GM23338 (cell line): ENCODE data around the gene NOSIP. TPM values are rescaled to one million over a fixed set of nuclear protein-coding genes. Genes with fewer than 3 reads are reported as not detected.

ENCODE experiments used
- ATAC-seq: fragments of 200-7000 bp; cut with Tn5 transposase; 3 replicates; pipeline ENCODE4 v1.9.1; 2020
- DNase-seq: peaks from one replicate; pipeline ENCODE4 v3.0.0-alpha.2; 2015; ENCODE audit warnings: low spot score
- H2AFZ ChIP-seq: fragments of 200-600 bp; sonication (generic); 2 replicates; pipeline ENCODE4 v1.8.0; 2016; ENCODE audit warnings: antibody characterized with exemption, mild to moderate bottlenecking, moderate library complexity
- H3F3A ChIP-seq: fragments of 200-600 bp; sonication (generic); replicated peaks from 2 replicates; pipeline ENCODE4 v1.8.0; 2017; ENCODE audit warnings: antibody characterized with exemption, mixed run types, low read depth
- H3K27ac ChIP-seq: fragments of 200-600 bp; sonication (generic); 2 replicates; pipeline ENCODE4 v1.6.1; 2016; ENCODE audit warnings: low read depth
- H3K27me3 ChIP-seq: fragments of 200-600 bp; sonication (generic); 2 replicates; pipeline ENCODE4 v1.8.0; 2016; ENCODE audit warnings: mild to moderate bottlenecking, mixed run types, moderate library complexity; ENCODE audit not compliant: insufficient read depth
- H3K36me3 ChIP-seq: fragments of 200-600 bp; sonication (generic); 2 replicates; pipeline ENCODE4 v1.8.0; 2016; ENCODE audit warnings: mild to moderate bottlenecking; ENCODE audit not compliant: insufficient read depth
- H3K4me1 ChIP-seq: fragments of 200-600 bp; sonication (generic); 2 replicates; pipeline ENCODE4 v1.8.0; 2016; ENCODE audit warnings: mild to moderate bottlenecking, moderate library complexity; ENCODE audit not compliant: insufficient read depth
- H3K4me2 ChIP-seq: fragments of 200-600 bp; sonication (generic); 2 replicates; pipeline ENCODE4 v1.7.1; 2017; ENCODE audit warnings: mixed run types
- H3K4me3 ChIP-seq: fragments of 200-600 bp; sonication (generic); 2 replicates; pipeline ENCODE4 v1.6.1; 2016; ENCODE audit warnings: mixed run types
- H3K79me2 ChIP-seq: fragments of 200-600 bp; sonication (generic); replicated peaks from 2 replicates; pipeline ENCODE4 v1.8.0; 2017; ENCODE audit warnings: mild to moderate bottlenecking; ENCODE audit not compliant: insufficient read depth
- H3K9me2 ChIP-seq: fragments of 200-600 bp; sonication (generic); 2 replicates; pipeline ENCODE4 v1.8.0; 2017; ENCODE audit not compliant: insufficient read depth
- H4K20me1 ChIP-seq: fragments of 200-600 bp; sonication (generic); replicated peaks from 2 replicates; pipeline ENCODE4 v1.8.0; 2017; ENCODE audit warnings: mild to moderate bottlenecking; ENCODE audit not compliant: insufficient read depth
- H3K27ac Mint-ChIP-seq: 2 replicates; pipeline ENCODE4 v1.8.0; 2020; ENCODE audit warnings: inconsistent platforms, mild to moderate bottlenecking, moderate library complexity, mixed read lengths
- H3K27me3 Mint-ChIP-seq: 3 replicates; pipeline ENCODE4 v1.8.0; 2022; ENCODE audit warnings: low read depth, mild to moderate bottlenecking, moderate library complexity, mixed read lengths, inconsistent platforms; ENCODE audit not compliant: insufficient read depth, poor library complexity
- H3K36me3 Mint-ChIP-seq: 3 replicates; pipeline ENCODE4 v1.8.0; 2021; ENCODE audit warnings: low read depth, mild to moderate bottlenecking, inconsistent platforms, moderate library complexity, mixed read lengths
- H3K4me1 Mint-ChIP-seq: 3 replicates; pipeline ENCODE4 v1.8.0; 2020; ENCODE audit warnings: mild to moderate bottlenecking, inconsistent platforms, mixed read lengths
- H3K4me3 Mint-ChIP-seq: 3 replicates; pipeline ENCODE4 v1.8.0; 2021; ENCODE audit warnings: moderate library complexity, mild to moderate bottlenecking, inconsistent platforms, mixed read lengths
- H3K9me3 Mint-ChIP-seq: 3 replicates; pipeline ENCODE4 v1.8.0; 2020; ENCODE audit warnings: moderate library complexity, mild to moderate bottlenecking, inconsistent platforms, mixed read lengths
- CTCF ChIP-seq, 2 experiments: fragments of 200-600 bp in 1 of 2; sonication (generic) in 1 of 2; conservative IDR thresholded peaks; 2 replicates each; pipeline versions ENCODE4 v1.5.1 to v1.6.1; 2016 to 2017; ENCODE audit warnings: antibody characterized with exemption in 2 of 2, low read depth in 2 of 2, mild to moderate bottlenecking in 2 of 2, moderate library complexity in 1 of 2
- EZH2 ChIP-seq: fragments of 200-600 bp; sonication (generic); IDR thresholded peaks from one replicate; pipeline ENCODE4 v1.8.0; 2017; ENCODE audit warnings: antibody characterized with exemption, mild to moderate bottlenecking, low read depth; ENCODE audit not compliant: unreplicated experiment
- EZH2phosphoT487 ChIP-seq: fragments of 200-600 bp; sonication (generic); IDR thresholded peaks from one replicate; pipeline ENCODE4 v1.8.1; 2018; ENCODE audit warnings: antibody characterized with exemption; ENCODE audit not compliant: unreplicated experiment
- JUNB ChIP-seq: IDR thresholded peaks from one replicate; pipeline ENCODE4 v1.6.1; 2016; ENCODE audit warnings: antibody characterized with exemption; ENCODE audit not compliant: unreplicated experiment
- NANOG ChIP-seq: IDR thresholded peaks from 2 replicates; pipeline ENCODE4 v1.6.1; 2016; ENCODE audit warnings: antibody characterized with exemption, borderline replicate concordance
- POLR2AphosphoS5 ChIP-seq: IDR thresholded peaks from 2 replicates; pipeline ENCODE4 v1.6.1; 2016; ENCODE audit warnings: antibody characterized with exemption, low read depth
- STAT1 ChIP-seq: IDR thresholded peaks from one replicate; pipeline ENCODE4 v1.6.1; 2016; ENCODE audit warnings: antibody characterized with exemption; ENCODE audit not compliant: unreplicated experiment
- ZNF114 ChIP-seq: fragments of 250-450 bp; sonication (Bioruptor Pico); IDR thresholded peaks from 2 replicates; pipeline ENCODE4 v1.5.0; 2020; ENCODE audit warnings: mild to moderate bottlenecking, moderate library complexity
- ZNF462 ChIP-seq: fragments of 250-450 bp; sonication (Bioruptor Pico); IDR thresholded peaks from 2 replicates; pipeline ENCODE4 v1.5.0; 2020; ENCODE audit warnings: mild to moderate bottlenecking, moderate library complexity
- polyA plus RNA-seq: library from polyadenylated mRNA; unstranded; fragments of >200 nt; fragmentation: Nextera tagmentation; extraction: Ambion mirVana; gene quantifications from 2 replicates; pipeline ENCODE4 v1.2.1, GENCODE V29; 2016
- total RNA-seq: library from RNA; depleted of rRNA; stranded (reverse); fragments of >200 nt; shearing (Covaris generic); gene quantifications from 2 replicates; pipeline ENCODE4 v1.2.3, GENCODE V29; 2014

The NOSIP gene
- total and polyA plus RNA-seq, 2 experiments from 2014 or later, result 88.5 to 143 TPM

GRCh38 chr19:49615861-49616260, 35.5 kb upstream of the NOSIP start:
- DNase-seq (no peak), ATAC-seq (no peak)
- H3K4me3 ChIP-seq, result no peak overlapping the region
- H3K4me1 ChIP-seq, result no peaks in the 10 kb centered on the region; the same call in 1 of the 2 replicates
- TF ChIP-seq JUNB (no peak), NANOG (no peak), ZNF462 (CRISPR knock-in tag) (no peak), EZH2 (no peak), STAT1 (no peak), CTCF (conservative IDR thresholded peaks at IDR 0.05; ENCODE audit: low read depth in 2 of 2) (no peak), EZH2phosphoT487 (no peak), ZNF114 (CRISPR knock-in tag) (no peak), POLR2AphosphoS5 (no peak)
- peaks cover 53% of the 10 kb centered on the region for H4K20me1 ChIP-seq
- no peaks in the 10 kb centered on the region for H3K9me2 ChIP-seq
- H3K9me3 Mint-ChIP-seq, result no peaks in the 10 kb centered on the region
- no peak overlapping the region for H3K4me3 Mint-ChIP-seq
- peaks cover 16% of the 10 kb centered on the region; the same call in 1 of the 2 replicates for H3F3A ChIP-seq
- H3K4me2 ChIP-seq, result no peak overlapping the region
- no peak overlapping the region for H3K27ac Mint-ChIP-seq
- peaks cover 74% of the 10 kb centered on the region for H3K36me3 Mint-ChIP-seq
- H3K27ac ChIP-seq, result no peak overlapping the region
- H2AFZ ChIP-seq, result no peak overlapping the region
- H3K27me3 Mint-ChIP-seq, result peaks cover 6% of the 10 kb centered on the region
- no peaks in the 10 kb centered on the region for H3K4me1 Mint-ChIP-seq
- H3K79me2 ChIP-seq, result peaks cover 35% of the 10 kb centered on the region
- H3K36me3 ChIP-seq, result peaks cover 22% of the 10 kb centered on the region
- no peaks in the 10 kb centered on the region for H3K27me3 ChIP-seq
